Activated CD8-positive, alpha-beta memory T cell treated with anti-CD3 and anti-CD28 coated beads for 24 hours (primary cell): ENCODE data around the gene DLK2.
A peak's percentile ranks its signal among the peaks of the same experiment; 100 is the strongest.

Source experiments
- DNase-seq: peaks from one replicate; pipeline ENCODE4 v3.0.0-alpha.2; 2020

DLK2 gene

GRCh38 chr6:43452896-43453295 lies 2.5 kb downstream of the DLK2 start:
- DNase-seq: no peak

GRCh38 chr6:43451939-43452338 lies 3.4 kb downstream of the DLK2 start:
- no peak for DNase-seq

- no peak for DNase-seq
These were observed 4.0 kb downstream of the DLK2 start for GRCh38 chr6:43451348-43451747.

DNA sequence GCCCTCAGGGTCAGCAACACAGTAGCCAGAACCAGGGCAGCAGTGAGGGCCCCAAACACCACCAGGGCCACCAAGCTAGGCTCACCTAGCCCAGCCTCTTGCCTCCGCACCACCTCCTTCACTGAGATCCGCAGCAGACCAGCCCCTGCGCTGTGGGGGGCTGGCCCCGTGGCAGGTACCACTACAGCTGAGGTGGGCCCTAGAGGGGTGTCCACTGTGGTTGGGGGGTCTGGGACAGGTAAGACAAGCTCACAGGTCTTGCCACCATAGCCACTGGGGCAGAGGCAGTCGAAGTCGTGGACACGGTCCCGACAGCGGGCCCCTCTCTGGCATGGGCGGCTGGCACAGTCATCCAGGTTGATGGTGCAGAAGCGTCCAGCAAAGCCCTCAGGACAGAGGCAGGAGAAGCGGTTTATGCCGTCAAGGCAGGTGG lies 4.6 kb downstream of the DLK2 start:
- DNase-seq: no peak

DNA sequence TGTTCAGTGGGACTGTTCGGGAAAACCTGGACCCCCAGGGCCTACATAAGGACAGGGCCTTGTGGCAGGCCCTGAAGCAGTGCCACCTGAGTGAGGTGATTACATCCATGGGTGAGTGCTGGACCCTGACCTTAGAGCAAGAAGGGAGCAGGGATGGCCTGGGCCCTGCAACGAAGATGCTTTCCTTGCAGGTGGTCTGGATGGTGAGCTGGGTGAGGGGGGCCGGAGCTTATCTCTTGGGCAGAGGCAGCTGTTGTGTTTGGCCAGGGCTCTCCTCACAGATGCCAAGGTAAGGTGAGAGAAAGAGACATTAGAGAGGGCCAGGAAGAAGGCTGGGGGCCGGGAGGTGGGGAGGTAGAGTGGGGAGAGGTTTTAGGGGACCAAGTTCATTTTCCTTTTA lies 6.4 kb downstream of the DLK2 start:
- DNase-seq: no peak

GRCh38 chr6:43447604-43448003 lies 7.7 kb downstream of the DLK2 start:
- DNase-seq: no peak

GRCh38 chr6:43445576-43445975 lies 9.8 kb downstream of the DLK2 start:
- DNase-seq: no peak

- no peak for DNase-seq
These were observed 10.8 kb downstream of the DLK2 start for GRCh38 chr6:43444582-43444981.

- no peak for DNase-seq
These were observed 11.3 kb downstream of the DLK2 start for GRCh38 chr6:43444036-43444435.

- no peak for DNase-seq
These were observed 12.4 kb downstream of the DLK2 start for GRCh38 chr6:43442935-43443334.

GRCh38 chr6:43437700-43438099 lies 17.6 kb downstream of the DLK2 start:
- DNase-seq: no peak

DNA sequence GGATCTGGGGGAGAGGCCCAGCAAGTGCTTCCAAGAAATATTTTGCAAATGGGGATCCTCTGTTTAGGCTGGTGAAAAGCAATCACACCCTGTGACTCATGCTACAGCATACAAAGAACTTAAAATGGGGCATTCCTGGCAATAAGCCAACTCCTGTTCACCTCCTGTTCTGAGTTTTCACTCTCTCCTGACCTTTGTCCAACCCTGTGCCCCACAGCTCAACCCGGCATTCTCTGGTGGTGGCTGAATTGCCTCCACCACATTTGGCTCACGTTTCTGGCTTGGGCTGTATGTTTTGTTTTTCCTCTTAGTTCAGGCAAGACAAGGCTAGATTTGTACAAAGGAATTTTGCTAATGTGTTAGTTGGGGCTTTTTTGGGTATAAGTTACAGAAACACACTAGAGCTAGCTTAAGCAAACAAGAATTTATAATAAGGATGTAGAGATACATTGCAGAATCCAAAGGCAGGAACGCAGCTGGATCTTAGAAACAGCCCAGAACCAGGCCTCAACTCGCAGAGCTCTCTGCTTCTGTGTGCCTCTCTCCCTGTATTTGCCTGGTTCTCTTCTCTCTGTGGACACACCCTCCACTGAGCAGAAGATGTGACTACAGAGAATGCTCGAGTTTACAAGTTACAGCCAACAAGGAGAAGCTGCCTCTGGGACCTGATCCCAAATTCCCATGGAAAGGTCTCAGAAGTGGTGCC lies 18.6 kb downstream of the DLK2 start:
- DNase-seq: no peak

DNA sequence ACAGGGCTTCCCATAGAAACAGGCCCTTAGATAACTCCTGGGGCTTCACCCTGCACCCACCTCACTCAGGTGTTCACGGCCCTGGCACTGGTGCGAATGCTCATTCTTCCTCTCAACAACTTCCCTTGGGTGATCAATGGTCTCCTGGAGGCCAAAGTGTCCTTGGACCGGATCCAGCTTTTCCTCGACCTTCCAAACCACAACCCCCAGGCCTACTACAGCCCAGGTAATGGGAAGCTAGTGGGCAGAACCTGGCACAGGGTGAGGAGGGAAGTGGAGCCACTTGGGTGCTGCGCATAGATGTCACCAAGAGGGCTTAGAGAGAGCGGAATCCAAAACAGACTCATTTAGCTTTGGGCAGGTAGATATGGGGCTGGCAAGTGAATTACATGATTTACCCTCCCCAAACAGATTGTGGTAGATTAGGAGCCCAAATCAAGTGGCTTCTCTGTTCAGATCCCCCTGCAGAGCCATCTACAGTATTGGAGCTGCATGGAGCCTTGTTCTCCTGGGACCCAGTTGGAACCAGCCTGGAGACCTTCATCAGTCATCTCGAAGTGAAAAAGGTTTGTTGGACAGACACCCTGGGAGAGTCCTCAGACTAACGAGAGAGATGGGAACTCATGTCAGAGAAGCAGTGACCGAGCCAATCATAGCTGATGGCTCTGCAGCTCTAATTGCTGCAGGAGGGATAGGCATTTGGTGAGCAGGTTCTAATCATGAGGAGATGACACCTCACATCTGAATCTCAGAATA lies 19.5 kb downstream of the DLK2 start:
- no peak for DNase-seq

DNA sequence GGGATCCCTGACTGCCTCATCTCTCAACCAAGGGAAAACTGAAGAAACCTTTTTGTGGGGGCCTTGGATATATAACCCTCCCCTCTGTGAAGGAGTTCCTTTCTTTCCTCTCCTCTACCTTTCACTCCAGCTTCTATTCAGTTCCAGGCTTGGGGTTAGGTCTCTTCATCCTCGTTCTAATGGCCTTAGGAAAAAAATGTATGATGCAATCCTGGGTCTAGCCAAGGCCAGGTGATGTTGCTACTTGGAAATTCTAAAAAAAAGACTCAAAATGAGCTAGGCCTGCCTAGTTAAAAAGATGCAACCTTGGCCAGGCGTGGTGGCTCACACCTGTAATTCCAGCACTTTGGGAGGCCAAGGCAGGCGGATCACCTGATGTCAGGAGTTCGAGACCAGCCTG lies 20.4 kb downstream of the DLK2 start:
- DNase-seq: no peak

DNA sequence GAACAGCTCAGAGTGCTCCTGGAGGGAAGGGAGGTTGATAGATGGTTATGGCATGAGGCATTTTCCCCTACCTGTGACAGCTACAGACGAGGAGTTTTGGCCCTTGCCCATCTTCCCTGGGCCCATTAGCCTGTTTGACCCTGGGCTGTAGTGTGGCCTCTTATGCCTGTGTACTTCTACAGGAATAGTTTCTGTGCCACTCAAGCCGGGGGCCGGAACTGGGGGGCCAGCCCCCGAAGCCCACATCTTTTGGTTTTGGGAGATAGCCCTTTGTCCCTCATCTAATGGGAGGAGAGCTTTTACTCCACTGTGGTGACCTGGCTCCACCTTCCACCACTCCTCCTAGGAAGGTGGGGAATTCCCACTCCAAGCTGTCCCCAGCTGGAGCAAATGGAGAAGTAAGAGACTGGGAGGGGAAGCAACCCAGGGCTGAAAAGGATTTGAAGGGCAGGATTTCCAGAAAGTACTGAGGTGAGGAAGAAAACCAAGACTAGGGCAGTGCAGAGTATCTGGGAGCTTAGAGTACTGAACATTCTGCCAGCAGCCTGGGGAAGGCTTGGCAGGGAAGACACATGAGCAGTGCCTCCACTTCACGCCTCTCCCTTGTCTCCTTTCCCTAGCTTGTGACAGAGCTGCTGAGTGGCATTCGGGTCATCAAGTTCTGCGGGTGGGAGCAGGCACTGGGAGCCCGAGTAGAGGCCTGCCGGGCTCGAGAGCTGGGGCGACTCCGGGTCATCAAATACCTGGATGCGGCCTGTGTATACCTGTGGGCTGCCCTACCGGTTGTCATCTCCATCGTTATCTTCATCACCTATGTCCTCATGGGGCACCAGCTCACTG lies 21.1 kb downstream of the DLK2 start:
- DNase-seq: no peak

DNA sequence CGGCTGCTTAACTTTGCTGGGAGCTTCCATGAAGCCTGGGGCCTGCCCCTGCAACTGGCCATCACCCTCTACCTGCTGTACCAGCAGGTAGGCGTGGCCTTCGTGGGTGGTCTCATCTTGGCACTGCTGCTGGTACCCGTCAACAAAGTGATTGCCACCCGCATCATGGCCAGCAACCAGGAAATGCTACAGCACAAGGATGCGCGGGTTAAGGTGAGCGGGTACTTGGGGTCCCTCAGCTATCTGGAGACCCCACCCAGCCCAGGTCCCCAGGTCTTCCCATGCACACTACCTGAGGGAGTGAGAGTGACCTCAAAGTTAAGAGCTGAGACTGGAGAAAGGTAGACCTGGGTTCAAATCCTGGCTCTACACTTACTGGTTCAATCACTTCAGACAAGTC lies 22.2 kb downstream of the DLK2 start:
- no peak for DNase-seq

DNA sequence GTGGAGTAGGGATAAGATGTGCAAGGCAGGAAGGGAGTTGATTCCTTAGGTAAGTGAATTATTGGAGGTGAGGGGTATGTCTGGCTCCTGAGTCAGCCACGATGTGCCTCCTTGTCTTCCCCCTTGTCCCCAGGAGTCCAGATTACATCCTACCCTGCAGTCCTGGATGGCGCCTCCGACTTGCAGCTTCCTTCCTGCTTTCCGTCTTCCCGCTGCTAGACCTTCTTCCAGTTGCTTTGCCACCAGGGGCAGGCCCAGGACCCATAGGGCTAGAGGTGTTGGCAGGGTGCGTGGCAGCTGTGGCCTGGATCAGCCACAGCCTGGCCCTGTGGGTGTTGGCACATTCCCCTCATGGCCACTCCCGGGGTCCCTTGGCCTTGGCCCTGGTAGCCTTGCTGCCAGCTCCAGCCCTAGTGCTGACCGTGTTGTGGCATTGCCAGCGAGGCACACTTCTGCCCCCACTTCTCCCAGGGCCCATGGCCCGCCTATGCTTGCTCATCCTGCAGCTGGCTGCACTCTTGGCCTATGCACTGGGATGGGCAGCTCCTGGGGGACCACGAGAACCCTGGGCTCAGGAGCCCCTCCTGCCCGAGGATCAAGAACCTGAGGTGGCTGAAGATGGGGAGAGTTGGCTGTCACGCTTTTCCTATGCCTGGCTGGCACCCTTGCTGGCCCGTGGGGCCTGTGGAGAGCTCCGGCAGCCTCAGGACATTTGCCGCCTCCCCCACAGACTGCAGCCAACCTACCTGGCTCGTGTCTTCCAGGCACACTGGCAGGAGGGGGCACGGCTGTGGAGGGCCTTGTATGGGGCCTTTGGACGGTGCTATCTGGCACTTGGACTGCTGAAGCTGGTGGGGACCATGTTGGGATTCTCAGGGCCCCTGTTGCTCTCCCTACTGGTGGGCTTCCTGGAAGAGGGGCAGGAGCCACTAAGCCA lies 23.1 kb downstream of the DLK2 start:
- DNase-seq: no peak

GRCh38 chr6:43428874-43429273 lies 26.5 kb downstream of the DLK2 start:
- no peak for DNase-seq

DNA sequence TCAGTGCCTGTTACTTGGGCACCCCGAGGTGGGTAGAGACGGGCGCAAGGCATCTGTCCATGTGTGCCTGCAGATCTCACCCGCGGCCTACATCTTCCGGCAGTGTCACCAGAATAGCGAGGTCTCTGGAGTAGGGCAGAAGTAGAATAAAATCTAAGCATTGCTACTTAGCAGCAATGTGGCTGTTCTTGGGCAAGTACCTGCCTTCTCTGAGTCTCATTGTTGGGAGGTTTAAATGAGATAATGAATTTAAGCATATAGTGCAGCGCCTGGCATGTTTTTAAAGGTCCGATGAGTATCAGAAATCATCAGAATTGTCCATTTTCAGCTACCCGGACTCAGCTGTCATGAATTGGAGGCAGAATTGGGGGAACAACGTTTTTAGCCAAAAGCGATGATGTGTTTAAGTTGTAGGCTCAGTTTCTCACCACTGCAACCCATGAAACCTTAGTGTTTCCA lies 27.2 kb downstream of the DLK2 start:
- no peak for DNase-seq

GRCh38 chr6:43427406-43428111 lies 27.8 kb downstream of the DLK2 start, which contains the start of gene ABCC10:
Gene ABCC10 (plus strand): TSS chr6:43427541. CDS start chr6:43427979, 438 bp downstream.
- peak; percentile 97 for DNase-seq

DNA sequence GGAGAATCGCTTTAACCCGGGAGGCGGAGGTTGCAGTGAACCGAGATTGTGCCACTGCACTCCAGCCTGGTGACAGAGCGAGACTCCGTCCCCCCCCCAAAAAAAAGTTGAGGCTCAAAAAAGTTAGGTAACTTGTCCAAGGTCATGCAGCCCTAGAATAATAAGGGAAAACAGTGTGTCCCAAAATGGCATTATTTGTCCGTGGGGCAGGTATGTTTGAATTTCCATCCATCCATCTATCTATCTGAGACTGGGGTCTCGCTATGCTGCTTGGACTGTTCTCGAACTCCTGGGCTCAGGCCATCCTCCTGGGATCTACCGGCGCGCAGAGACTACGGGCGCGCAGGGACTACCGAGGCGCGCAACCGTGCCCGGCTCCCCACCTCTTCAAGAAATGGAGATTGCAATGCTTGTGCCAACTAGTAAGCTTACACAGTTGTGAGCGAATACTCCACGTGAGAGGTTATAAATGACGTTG lies 28.4 kb downstream of the DLK2 start:
- DNase-seq: no peak
